ENCODE results near the gene VPS51. TPM values are rescaled to one million over a fixed set of nuclear protein-coding genes. Genes with fewer than 3 reads are reported as not detected.

Gene VPS51
- polyA plus RNA-seq, 1 donor (not counting 4 experiments of a cell fraction or from before 2014, with no cell fraction given), result 43.1 TPM

DNA sequence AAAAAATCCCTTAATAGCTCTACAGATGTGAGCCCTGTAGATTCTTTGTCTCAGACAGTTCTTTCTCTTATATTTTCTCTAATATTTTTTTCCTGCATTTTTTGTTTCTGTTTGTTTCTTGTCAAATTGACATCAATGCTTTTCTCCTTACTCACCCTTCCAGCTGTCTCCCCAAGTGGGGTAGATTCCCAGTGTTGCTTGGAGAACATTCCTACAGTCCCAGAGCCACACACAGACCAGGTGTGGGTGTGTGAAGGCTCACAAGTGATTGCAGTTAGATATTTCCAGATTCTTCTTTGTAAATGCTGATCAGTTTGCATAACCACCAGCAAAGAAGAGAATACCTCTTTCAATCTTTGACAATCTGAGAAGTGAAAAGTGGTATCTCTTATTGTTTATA lies 7.5 kb downstream of the VPS51 start:
- dilution Hi-C loops (cut with MboI; ENCODE audit: extremely low pct_ligation_motif_present, low sequenced_read_pairs), result no loop called here
- Histone ChIP-seq H2AFZ (ENCODE audit: control insufficient read depth, low read length) (no peak overlapping the region), H4K20me1 (ENCODE audit: control insufficient read depth, extremely low read depth, insufficient read depth, low read length) (no peaks in the 10 kb centered on the region), H3K9ac (ENCODE audit: control insufficient read depth, extremely low read depth, insufficient read depth, low read length) (no peak overlapping the region), H3K79me2 (ENCODE audit: control insufficient read depth, insufficient read depth, low read length) (peaks cover 2% of the 10 kb centered on the region), H3K27ac (ENCODE audit: control insufficient read depth, insufficient read depth, low read length) (no peak overlapping the region), H3K9me3 (ENCODE audit: control insufficient read depth, low read depth, low read length) (no peaks in the 10 kb centered on the region), H3K4me3 (ENCODE audit: control insufficient read depth in 2 of 3, extremely low read depth in 1 of 3, insufficient read depth in 2 of 3, low read depth in 1 of 3, low read length in 3 of 3) (no peak overlapping the region), H3K4me1 (ENCODE audit: control insufficient read depth, extremely low read depth, insufficient read depth, low read length) (no peaks in the 10 kb centered on the region), H3K9me1 (ENCODE audit: control insufficient read depth, extremely low read depth, insufficient read depth, low read length) (no peaks in the 10 kb centered on the region), H3K4me2 (ENCODE audit: control insufficient read depth, extremely low read depth, insufficient read depth, low read depth, low read length) (no peak overlapping the region), H3K27me3 (ENCODE audit: control insufficient read depth, extremely low read depth, insufficient read depth, low read length) (no peaks in the 10 kb centered on the region), H3K36me3 (ENCODE audit: control insufficient read depth in 2 of 2, extremely low read depth in 1 of 2, insufficient read depth in 2 of 2, low read length in 2 of 2) (peaks cover 8 to 10% of the 10 kb centered on the region in 2 experiments)
- no peak for DNase-seq (ENCODE audit: low read depth, low spot score)
- no peak for FAIRE-seq
- no peak for TF ChIP-seq EZH2 (IDR thresholded peaks at IDR 0.05; ENCODE audit: low read length)
- TF ChIP-seq, protein P1, sequence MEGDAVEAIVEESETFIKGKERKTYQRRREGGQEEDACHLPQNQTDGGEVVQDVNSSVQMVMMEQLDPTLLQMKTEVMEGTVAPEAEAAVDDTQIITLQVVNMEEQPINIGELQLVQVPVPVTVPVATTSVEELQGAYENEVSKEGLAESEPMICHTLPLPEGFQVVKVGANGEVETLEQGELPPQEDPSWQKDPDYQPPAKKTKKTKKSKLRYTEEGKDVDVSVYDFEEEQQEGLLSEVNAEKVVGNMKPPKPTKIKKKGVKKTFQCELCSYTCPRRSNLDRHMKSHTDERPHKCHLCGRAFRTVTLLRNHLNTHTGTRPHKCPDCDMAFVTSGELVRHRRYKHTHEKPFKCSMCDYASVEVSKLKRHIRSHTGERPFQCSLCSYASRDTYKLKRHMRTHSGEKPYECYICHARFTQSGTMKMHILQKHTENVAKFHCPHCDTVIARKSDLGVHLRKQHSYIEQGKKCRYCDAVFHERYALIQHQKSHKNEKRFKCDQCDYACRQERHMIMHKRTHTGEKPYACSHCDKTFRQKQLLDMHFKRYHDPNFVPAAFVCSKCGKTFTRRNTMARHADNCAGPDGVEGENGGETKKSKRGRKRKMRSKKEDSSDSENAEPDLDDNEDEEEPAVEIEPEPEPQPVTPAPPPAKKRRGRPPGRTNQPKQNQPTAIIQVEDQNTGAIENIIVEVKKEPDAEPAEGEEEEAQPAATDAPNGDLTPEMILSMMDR (optimal IDR thresholded peaks at IDR 0.05 in 1 of 3, IDR thresholded peaks at IDR 0.05 in 1 of 3, conservative IDR thresholded peaks at IDR 0.05 in 1 of 3; ENCODE audit: extremely low read depth in 1 of 3, insufficient read depth in 2 of 3, low read length in 3 of 3), result no peak

DNA sequence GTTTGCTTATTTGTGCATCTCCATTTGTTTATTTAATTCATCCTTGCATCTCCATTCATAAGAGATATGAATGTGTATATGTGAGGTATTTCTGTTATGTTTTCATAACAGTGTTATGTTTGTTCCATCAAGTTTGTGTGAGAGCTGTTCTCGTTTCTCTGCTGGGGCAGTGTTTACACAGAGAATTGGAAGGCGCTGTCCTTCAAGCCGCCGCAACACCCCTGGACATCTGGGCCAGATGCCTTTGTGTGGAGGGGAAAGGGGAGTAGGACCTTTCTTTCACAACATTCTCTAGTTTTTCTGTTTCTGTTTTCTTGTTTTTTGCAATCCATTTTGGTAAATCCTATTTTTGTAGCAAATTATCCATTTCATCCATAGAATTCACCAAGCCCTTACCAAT lies 8.6 kb downstream of the VPS51 start:
- dilution Hi-C loops (cut with MboI; ENCODE audit: extremely low pct_ligation_motif_present, low sequenced_read_pairs), result no loop called here

More for the DNA sequence above, 8.6 kb downstream of the VPS51 start:
- no peak for DNase-seq (ENCODE audit: low read depth, low spot score)
- H3K9me1 ChIP-seq (ENCODE audit: control insufficient read depth, extremely low read depth, insufficient read depth, low read length), result no peaks in the 10 kb centered on the region
- H2AFZ ChIP-seq (ENCODE audit: control insufficient read depth, low read length), result no peak overlapping the region
- no peak overlapping the region for H3K9ac ChIP-seq (ENCODE audit: control insufficient read depth, extremely low read depth, insufficient read depth, low read length)
- H3K27ac ChIP-seq (ENCODE audit: control insufficient read depth, insufficient read depth, low read length), result no peak overlapping the region
- H3K4me3 ChIP-seq (ENCODE audit: control insufficient read depth in 2 of 3, extremely low read depth in 1 of 3, insufficient read depth in 2 of 3, low read depth in 1 of 3, low read length in 3 of 3), result no peak overlapping the region
- peaks cover 6 to 10% of the 10 kb centered on the region in 2 experiments for H3K36me3 ChIP-seq (ENCODE audit: control insufficient read depth in 2 of 2, extremely low read depth in 1 of 2, insufficient read depth in 2 of 2, low read length in 2 of 2)
- TF ChIP-seq EZH2 (IDR thresholded peaks at IDR 0.05; ENCODE audit: low read length), result no peak
- TF ChIP-seq, protein P1 (optimal IDR thresholded peaks at IDR 0.05 in 1 of 3, IDR thresholded peaks at IDR 0.05 in 1 of 3, conservative IDR thresholded peaks at IDR 0.05 in 1 of 3; ENCODE audit: extremely low read depth in 1 of 3, insufficient read depth in 2 of 3, low read length in 3 of 3), result no peak
- peaks cover 2% of the 10 kb centered on the region for H3K79me2 ChIP-seq (ENCODE audit: control insufficient read depth, insufficient read depth, low read length)
- no peaks in the 10 kb centered on the region for H3K27me3 ChIP-seq (ENCODE audit: control insufficient read depth, extremely low read depth, insufficient read depth, low read length)
- no peak overlapping the region for H3K4me2 ChIP-seq (ENCODE audit: control insufficient read depth, extremely low read depth, insufficient read depth, low read depth, low read length)
- no peaks in the 10 kb centered on the region for H3K4me1 ChIP-seq (ENCODE audit: control insufficient read depth, extremely low read depth, insufficient read depth, low read length)
- FAIRE-seq, result no peak
- no peaks in the 10 kb centered on the region for H3K9me3 ChIP-seq (ENCODE audit: control insufficient read depth, low read depth, low read length)
- no peaks in the 10 kb centered on the region for H4K20me1 ChIP-seq (ENCODE audit: control insufficient read depth, extremely low read depth, insufficient read depth, low read length)
